Fibroblast of lung (primary cell): ENCODE results near the gene NHP2. TPM values are rescaled to one million over a fixed set of nuclear protein-coding genes. Genes with fewer than 3 reads are reported as not detected.

ENCODE experiments used
- DNase-seq, 2 donors: peaks; one replicate each; pipeline versions ENCODE4 v3.0.0 to v3.0.0-alpha.2; 2010; ENCODE audit warnings: low read depth in 2 of 2
- H2AFZ ChIP-seq: 2 replicates; pipeline ENCODE4 v1.5.1; 2012; ENCODE audit warnings: low read length, control low read depth, inconsistent platforms
- H3K27ac ChIP-seq: 2 replicates; pipeline ENCODE4 v1.5.1; 2011; ENCODE audit warnings: low read length, control low read depth; ENCODE audit not compliant: insufficient read depth
- H3K27me3 ChIP-seq: 2 replicates; pipeline ENCODE4 v1.5.1; 2011; ENCODE audit warnings: mild to moderate bottlenecking, low read length; ENCODE audit not compliant: control insufficient read depth, insufficient read depth
- H3K36me3 ChIP-seq: 2 replicates; pipeline ENCODE4 v1.5.1; 2011; ENCODE audit warnings: low read length; ENCODE audit not compliant: control insufficient read depth, insufficient read depth
- H3K4me1 ChIP-seq: 2 replicates; pipeline ENCODE4 v1.5.1; 2011; ENCODE audit warnings: low read length; ENCODE audit not compliant: control insufficient read depth, insufficient read depth; ENCODE audit errors: extremely low read depth
- H3K4me2 ChIP-seq: 2 replicates; pipeline ENCODE4 v1.5.1; 2011; ENCODE audit warnings: low read length, control low read depth; ENCODE audit not compliant: insufficient read depth; ENCODE audit errors: extremely low read depth
- H3K4me3 ChIP-seq, 4 experiments: fragments of 200-600 bp in 1 of 4; sonication (generic) in 1 of 4; replicated peaks in 1 of 4; 2 replicates each; pipeline ENCODE4 v1.5.1; 2011 to 2016; ENCODE audit warnings: low read length in 4 of 4, low read depth in 3 of 4, mild to moderate bottlenecking in 3 of 4, control low read depth in 2 of 4, inconsistent platforms in 1 of 4, mixed read lengths in 1 of 4; ENCODE audit not compliant: insufficient read depth in 1 of 4; ENCODE audit errors: control extremely low read depth in 1 of 4
- H3K79me2 ChIP-seq: 2 replicates; pipeline ENCODE4 v1.5.1; 2012; ENCODE audit warnings: mild to moderate bottlenecking, low read length, inconsistent platforms; ENCODE audit not compliant: control insufficient read depth, insufficient read depth
- H3K9ac ChIP-seq: 2 replicates; pipeline ENCODE4 v1.5.1; 2011; ENCODE audit warnings: mild to moderate bottlenecking, low read length, control low read depth; ENCODE audit not compliant: insufficient read depth
- H3K9me3 ChIP-seq: 2 replicates; pipeline ENCODE4 v1.5.1; 2012; ENCODE audit warnings: low read depth, low read length; ENCODE audit not compliant: control insufficient read depth, insufficient read depth
- H4K20me1 ChIP-seq: 2 replicates; pipeline ENCODE4 v1.5.1; 2011; ENCODE audit warnings: low read length; ENCODE audit not compliant: control insufficient read depth, insufficient read depth; ENCODE audit errors: extremely low read depth
- EZH2 ChIP-seq: IDR thresholded peaks from 2 replicates; pipeline ENCODE4 v1.5.1; 2012; ENCODE audit warnings: low read length, control low read depth, mild to moderate bottlenecking; ENCODE audit errors: missing control alignments
- polyA plus RNA-seq, 2 donors: library from polyadenylated mRNA; depleted of rRNA in 1 of 2; stranded (reverse) in 1 of 2; unstranded in 1 of 2; fragments of >200 nt; gene quantifications; 2 replicates each; pipeline ENCODE4 v1.2.1, GENCODE V29; 2011 to 2012; ENCODE audit warnings: missing spikeins in 1 of 2
- total RNA-seq: library from RNA; depleted of rRNA; stranded (reverse); fragments of >200 nt; gene quantifications from 2 replicates; pipeline ENCODE4 v1.2.1, GENCODE V29; 2014
- TF ChIP-seq, protein P1 (sequence below), 2 donors: IDR thresholded peaks in 1 of 2; conservative IDR thresholded peaks in 1 of 2; 1 replicate in 1 of 2; 2 replicates in 1 of 2; pipeline ENCODE4 v1.5.1; 2011 to 2012; ENCODE audit warnings: low read length in 2 of 2, control low read depth in 1 of 2, inconsistent platforms in 1 of 2, low read depth in 1 of 2, mild to moderate bottlenecking in 1 of 2

Gene NHP2
- total and polyA plus RNA-seq, 2 donors (not counting 1 experiment from before 2014, with no cell fraction given): 78.3 to 85.7 TPM

DNA sequence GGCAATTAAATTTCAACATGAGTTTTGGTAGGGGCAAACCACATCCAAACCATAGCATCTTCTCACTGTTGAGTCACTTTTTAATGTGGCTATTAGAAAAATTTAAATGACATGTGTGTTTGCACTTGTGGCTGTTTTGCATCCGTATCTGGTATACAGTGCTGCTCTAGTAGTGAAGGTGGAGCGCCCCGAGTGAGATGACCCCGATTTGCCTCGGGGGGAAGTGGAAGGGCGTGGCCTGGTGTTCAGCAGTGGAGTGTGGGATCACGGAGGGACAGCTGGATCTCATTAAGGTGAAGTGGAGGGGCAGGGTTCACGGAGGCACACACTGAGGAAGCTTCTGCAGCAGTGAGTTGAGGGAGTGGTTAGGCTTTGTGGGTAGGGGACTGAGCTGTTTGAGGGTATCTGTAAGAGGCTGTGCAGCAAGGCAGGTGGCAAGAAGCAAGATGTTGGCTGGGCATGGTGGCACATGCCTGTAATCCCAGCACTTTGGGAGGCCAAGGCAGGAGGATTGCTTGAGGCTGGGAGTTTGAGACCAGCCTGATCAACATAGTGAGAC lies 39.6 kb upstream of the NHP2 start:
- peaks cover 13% of the 10 kb centered on the region for H3K27me3 ChIP-seq
- H3K27ac ChIP-seq: no peak overlapping the region
- H3K4me2 ChIP-seq: no peak overlapping the region
- no peaks in the 10 kb centered on the region for H3K36me3 ChIP-seq
- DNase-seq: no peak
- H3K9ac ChIP-seq: no peak overlapping the region
- H3K4me1 ChIP-seq: no peaks in the 10 kb centered on the region
- no peaks in the 10 kb centered on the region for H4K20me1 ChIP-seq
- TF ChIP-seq EZH2: no peak
- H2AFZ ChIP-seq: no peak overlapping the region
- H3K79me2 ChIP-seq: no peaks in the 10 kb centered on the region
- H3K9me3 ChIP-seq: no peaks in the 10 kb centered on the region
- no peak overlapping the region for H3K4me3 ChIP-seq

GRCh38 chr5:178192787-178193186 lies 39.1 kb upstream of the NHP2 start:
- H2AFZ ChIP-seq: no peak overlapping the region
- H3K9ac ChIP-seq: no peak overlapping the region
- peaks cover 13% of the 10 kb centered on the region for H3K27me3 ChIP-seq

GRCh38 chr5:178192244-178192643 lies 38.6 kb upstream of the NHP2 start:
- TF ChIP-seq, protein P1, sequence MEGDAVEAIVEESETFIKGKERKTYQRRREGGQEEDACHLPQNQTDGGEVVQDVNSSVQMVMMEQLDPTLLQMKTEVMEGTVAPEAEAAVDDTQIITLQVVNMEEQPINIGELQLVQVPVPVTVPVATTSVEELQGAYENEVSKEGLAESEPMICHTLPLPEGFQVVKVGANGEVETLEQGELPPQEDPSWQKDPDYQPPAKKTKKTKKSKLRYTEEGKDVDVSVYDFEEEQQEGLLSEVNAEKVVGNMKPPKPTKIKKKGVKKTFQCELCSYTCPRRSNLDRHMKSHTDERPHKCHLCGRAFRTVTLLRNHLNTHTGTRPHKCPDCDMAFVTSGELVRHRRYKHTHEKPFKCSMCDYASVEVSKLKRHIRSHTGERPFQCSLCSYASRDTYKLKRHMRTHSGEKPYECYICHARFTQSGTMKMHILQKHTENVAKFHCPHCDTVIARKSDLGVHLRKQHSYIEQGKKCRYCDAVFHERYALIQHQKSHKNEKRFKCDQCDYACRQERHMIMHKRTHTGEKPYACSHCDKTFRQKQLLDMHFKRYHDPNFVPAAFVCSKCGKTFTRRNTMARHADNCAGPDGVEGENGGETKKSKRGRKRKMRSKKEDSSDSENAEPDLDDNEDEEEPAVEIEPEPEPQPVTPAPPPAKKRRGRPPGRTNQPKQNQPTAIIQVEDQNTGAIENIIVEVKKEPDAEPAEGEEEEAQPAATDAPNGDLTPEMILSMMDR (conservative IDR thresholded peaks at IDR 0.05 in 1 of 2, IDR thresholded peaks at IDR 0.05 in 1 of 2; ENCODE audit: low read depth in 1 of 2, low read length in 2 of 2): no peak
- no peak for TF ChIP-seq EZH2
- peak in 1 of 2 donors; percentile 24 for DNase-seq
- H3K9ac ChIP-seq: no peak overlapping the region
- no peaks in the 10 kb centered on the region for H3K79me2 ChIP-seq
- H3K36me3 ChIP-seq: no peaks in the 10 kb centered on the region
- no peak overlapping the region for H3K4me2 ChIP-seq
- no peaks in the 10 kb centered on the region for H3K4me1 ChIP-seq
- no peaks in the 10 kb centered on the region for H4K20me1 ChIP-seq
- no peak overlapping the region for H3K4me3 ChIP-seq
- no peaks in the 10 kb centered on the region for H3K9me3 ChIP-seq
- H3K27me3 ChIP-seq: peaks cover 13% of the 10 kb centered on the region
- no peak overlapping the region for H3K27ac ChIP-seq
- H2AFZ ChIP-seq: no peak overlapping the region

More at GRCh38 chr5:178192787-178193186, 39.1 kb upstream of the NHP2 start:
- Histone ChIP-seq H3K36me3 (no peaks in the 10 kb centered on the region), H4K20me1 (no peaks in the 10 kb centered on the region), H3K27ac (no peak overlapping the region), H3K4me3 (no peak overlapping the region), H3K4me2 (no peak overlapping the region), H3K79me2 (no peaks in the 10 kb centered on the region), H3K4me1 (no peaks in the 10 kb centered on the region), H3K9me3 (no peaks in the 10 kb centered on the region)
- DNase-seq: no peak
- TF ChIP-seq, protein P1 (conservative IDR thresholded peaks at IDR 0.05 in 1 of 2, IDR thresholded peaks at IDR 0.05 in 1 of 2; ENCODE audit: low read depth in 1 of 2, low read length in 2 of 2): no peak
